Mucosa of gallbladder (tissue), 1 donor: ENCODE measurements around the gene DGKI. TPM values are rescaled to one million over a fixed set of nuclear protein-coding genes. Genes with fewer than 3 reads are reported as not detected.

Experiments used
- DNase-seq: peaks from one replicate; pipeline ENCODE4 v3.0.0-alpha.2; 2020; ENCODE audit warnings: low spot score
- total RNA-seq: library from RNA; stranded (reverse); gene quantifications from one replicate; pipeline ENCODE4 v1.2.1, GENCODE V29; 2021
- donor health status: DM: no; HTN: no; CAD: no.

The DGKI gene
- total RNA-seq, 1 donor from 2014 or later, result 3.1 TPM

GRCh38 chr7:137687556-137688265 is 159.1 kb downstream of the DGKI start:
- no peak for DNase-seq

DNA sequence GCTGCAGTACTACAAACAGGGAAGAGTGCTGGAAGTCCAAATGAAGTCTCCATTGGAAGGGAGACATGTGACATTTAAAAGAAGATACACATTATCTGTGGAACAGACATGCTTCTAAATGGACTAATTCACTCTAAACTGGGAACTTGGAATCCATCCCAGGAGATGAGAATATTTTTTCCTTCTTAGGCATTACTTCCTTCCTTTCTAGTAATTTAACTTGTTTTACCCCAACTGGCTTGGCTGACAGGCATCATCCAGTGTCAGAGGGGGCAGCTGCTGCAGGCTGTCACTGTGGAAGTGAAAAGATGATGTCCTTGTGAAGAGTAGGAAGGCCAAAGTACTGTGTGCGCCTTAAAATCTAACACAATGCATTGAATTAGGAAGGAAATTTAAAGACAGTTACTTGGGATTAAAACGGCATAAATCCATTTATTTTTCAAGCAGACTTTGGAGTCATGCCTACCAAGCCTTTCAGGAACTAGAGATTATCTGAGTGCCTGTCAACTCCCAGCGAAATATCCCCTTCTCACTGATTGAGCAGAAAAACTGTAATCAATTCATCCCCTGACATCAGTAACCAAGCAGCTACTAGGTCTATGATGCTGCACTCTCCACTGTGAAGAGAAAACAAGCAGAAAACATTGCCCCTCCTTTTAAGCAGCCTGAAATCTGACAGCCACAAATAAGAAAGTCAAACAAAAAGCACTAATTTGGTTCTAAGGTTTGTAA is 161.2 kb downstream of the DGKI start:
- DNase-seq, result no peak

GRCh38 chr7:137684776-137685175 is 162.0 kb downstream of the DGKI start:
- no peak for DNase-seq

- DNase-seq, result no peak
Observed at GRCh38 chr7:137684316-137684715, 162.5 kb downstream of the DGKI start.

GRCh38 chr7:137682596-137682995 is 164.2 kb downstream of the DGKI start:
- DNase-seq, result no peak

- no peak for DNase-seq
Observed at GRCh38 chr7:137681657-137682562, 164.9 kb downstream of the DGKI start.

GRCh38 chr7:137674551-137675409 is 172.0 kb downstream of the DGKI start:
- DNase-seq, result no peak

DNA sequence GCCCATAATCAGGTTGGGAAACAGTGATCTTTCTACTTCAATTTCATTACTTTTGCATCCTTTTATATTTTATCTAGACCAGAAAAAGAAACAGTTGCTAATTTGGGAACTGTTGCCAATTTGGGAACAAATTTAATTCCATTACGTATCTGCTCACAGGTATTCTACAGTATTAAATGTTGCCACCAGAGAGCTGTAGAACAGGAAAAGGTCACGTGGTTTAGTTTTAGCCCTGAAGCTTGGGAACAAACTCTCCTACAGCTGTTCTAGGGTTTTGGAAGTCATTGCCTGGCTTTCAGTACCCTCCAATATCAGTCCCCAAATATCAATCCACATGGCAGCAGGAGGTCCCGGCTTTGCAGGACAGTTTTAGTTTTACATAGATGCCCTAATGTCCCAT is 172.7 kb downstream of the DGKI start:
- no peak for DNase-seq

DNA sequence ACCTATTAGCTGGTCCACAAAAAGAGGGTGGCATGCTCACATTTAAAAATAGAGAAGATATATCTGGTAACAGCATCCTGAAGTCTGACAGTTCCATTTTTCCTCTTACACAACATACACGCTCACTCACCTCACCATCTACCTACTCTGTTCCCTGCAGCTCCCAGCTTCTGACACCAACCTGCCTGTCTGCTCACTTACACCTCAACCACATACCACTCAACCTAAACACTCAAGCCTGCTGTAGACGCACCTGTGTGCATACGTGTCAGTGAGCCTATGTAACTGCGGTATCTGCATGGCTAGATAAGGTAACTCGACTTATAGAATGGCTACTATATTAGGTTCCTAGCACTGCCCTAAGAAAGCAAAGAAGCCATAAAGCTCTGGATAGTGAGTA is 174.9 kb downstream of the DGKI start:
- no peak for DNase-seq

GRCh38 chr7:137670222-137671064 is 176.3 kb downstream of the DGKI start:
- DNase-seq, result no peak

DNA sequence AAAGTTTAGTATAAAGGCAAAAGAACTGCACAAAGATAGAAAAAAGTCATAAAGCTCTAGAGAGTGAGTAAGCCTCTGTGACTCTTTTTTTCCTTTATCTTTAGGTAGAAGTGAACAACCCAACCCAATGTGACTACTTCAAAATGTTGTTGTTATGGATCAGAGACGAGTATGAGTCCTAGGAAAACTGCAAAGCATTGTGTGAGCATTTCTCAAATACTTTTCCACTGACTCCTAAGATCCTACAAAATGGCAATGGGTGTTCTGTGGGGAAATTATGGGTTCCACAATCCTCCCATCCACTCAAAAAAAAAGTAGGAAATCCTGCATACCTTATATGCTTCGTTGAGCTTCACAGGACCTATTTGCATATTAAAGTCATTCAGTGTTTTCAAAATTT is 177.1 kb downstream of the DGKI start:
- no peak for DNase-seq

DNA sequence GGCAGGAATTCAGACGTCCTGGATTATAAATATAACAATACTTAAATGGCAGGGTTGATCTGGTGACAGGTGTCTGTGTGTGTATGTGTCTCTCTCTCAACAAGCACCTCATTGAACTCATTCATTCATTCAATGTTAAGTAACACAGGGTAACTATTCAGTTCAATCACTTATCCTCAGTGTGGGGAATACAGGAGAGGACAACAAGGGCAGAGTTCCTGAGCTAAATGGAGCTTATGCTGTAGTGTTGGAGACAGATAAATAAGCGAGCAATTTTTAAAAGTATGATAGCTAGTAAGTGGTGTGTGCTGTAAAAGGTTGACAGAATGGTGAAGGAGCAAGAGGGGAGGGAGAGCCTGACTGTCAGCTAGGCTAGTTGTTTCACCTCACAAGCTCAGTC is 178.4 kb downstream of the DGKI start:
- no peak for DNase-seq

GRCh38 chr7:137667633-137668387 is 179.0 kb downstream of the DGKI start:
- no peak for DNase-seq

GRCh38 chr7:137664846-137665245 is 181.9 kb downstream of the DGKI start:
- DNase-seq, result no peak

DNA sequence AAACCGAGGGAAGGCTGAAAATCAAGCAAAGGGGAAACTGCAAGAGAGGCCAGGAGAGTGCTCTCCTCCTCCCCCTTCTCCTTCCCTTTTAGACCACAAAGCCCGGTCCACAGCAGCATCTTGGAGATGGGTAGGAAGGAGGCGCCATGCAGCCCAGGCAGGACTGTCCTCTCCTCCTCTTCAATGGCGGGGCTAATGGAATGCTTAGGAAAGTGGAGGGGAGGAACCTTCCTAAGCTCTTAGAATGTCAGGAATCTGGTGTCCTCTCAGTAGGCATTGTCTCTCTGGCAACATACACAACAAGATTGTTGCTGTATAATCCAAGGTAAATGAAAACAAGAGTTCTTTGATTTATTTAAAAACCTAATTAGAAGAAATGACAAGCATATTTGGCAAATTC is 185.1 kb downstream of the DGKI start:
- DNase-seq, result no peak

DNA sequence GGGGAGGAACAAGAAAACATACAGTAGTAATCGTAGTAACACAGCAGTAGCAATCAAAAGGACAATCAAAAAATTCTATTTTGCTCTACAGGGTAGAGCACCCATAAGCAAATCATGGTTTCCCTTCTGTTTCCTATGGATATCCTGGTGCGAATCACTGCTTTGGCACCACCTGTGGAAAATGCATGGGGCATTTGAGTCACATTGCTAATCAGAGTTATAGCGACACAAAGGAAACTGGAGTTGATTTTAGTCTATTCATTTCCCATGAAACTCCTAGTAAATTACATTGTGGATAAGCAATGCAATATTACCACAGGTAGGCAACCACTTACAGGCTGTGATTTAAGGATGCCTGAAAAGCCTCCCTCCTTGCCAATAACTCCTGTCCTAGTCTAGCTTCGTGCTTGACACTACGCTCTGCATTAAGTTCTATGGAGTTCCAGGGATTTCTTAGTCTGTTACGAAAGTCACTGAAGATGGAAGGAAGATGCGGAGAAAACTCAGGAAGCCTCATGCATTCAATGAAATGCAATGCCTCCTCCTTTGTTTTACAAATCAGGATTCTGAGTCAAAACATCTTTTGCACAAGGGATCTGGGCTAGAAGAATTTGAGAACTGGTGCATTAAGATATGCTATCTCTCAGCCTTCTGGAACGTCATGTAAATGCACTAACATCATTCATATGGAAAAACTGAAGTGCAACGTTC is 188.4 kb downstream of the DGKI start:
- DNase-seq, result no peak

DNA sequence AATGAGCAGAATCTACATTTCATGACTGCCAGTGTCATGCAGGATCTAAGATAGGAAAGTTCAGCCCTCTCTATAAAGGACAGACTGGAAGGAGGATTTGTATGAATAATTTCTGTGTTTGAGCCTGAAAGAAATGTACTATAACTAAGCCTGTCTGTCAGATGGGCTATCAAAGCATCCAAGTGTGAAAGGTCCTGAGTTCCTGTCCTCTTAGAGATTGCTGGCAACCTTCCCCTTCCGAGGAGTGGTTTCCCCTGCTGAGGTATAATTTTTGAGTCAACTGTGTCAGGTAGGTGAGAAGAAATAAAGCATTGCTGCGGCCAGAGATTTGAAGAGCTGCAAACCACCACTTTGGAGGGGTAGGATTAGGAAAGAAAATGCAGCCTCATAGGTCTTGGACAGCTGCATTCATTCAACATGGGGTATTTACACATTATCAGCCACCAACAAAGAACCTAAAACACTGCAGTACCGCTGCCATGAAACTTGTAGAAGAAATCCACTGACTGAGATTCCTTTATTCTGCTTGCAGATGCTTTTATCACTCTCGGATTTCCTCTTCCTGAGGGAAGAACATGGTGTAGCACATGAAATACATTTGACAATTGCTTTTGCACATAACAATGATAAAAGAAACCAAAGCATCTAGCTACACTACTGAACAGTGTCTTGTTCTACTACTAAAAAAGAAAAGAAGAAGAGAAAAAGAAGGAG is 189.1 kb downstream of the DGKI start:
- DNase-seq, result no peak

- no peak for DNase-seq
Observed at GRCh38 chr7:137656850-137657232, 189.9 kb downstream of the DGKI start.
